Mucosa of descending colon (tissue), 3 donors: ENCODE data around the gene ELMO3. TPM values are rescaled to one million over a fixed set of nuclear protein-coding genes. Genes with fewer than 3 reads are reported as not detected.

ENCODE experiments used
- ATAC-seq: fragments of 200-7000 bp; cut with Tn5 transposase; one replicate; pipeline ENCODE4 v1.9.1; 2020; ENCODE audit warnings: mild to moderate bottlenecking, moderate library complexity
- DNase-seq, 3 donors: peaks; one replicate each; pipeline ENCODE4 v3.0.0-alpha.2; 2020
- H3K36me3 ChIP-seq: fragments of 200-600 bp; one replicate; pipeline ENCODE4 v1.8.0; 2021; ENCODE audit warnings: low read depth, mild to moderate bottlenecking
- H3K4me1 ChIP-seq: fragments of 200-600 bp; one replicate; pipeline ENCODE4 v1.8.0; 2021; ENCODE audit warnings: low read depth, mild to moderate bottlenecking
- H3K4me3 ChIP-seq: fragments of 200-600 bp; one replicate; pipeline ENCODE4 v1.8.0; 2021; ENCODE audit warnings: mild to moderate bottlenecking
- H3K9me3 ChIP-seq: fragments of 200-600 bp; one replicate; pipeline ENCODE4 v1.8.0; 2021; ENCODE audit warnings: mild to moderate bottlenecking
- CTCF ChIP-seq: fragments of 200-600 bp; IDR thresholded peaks from one replicate; pipeline ENCODE4 v1.8.0; 2022; ENCODE audit warnings: antibody characterized with exemption, mild to moderate bottlenecking
- intact Hi-C, 2 donors: fragments of 100-400 bp; cut with DNase I in 1 of 2; cut with micrococcal nuclease in 1 of 2; formaldehyde crosslinking; loops; one replicate each; pipeline versions ENCODE4 v1.11.0 to v1.11.1; 2022; cut with DNase I, micrococcal nuclease
- total RNA-seq, 3 donors: library from RNA; stranded (reverse); fragmentation: NEBNext Ultra II Directional in 2 of 3; extraction: Animal tissue kit (Norgen Biotek cat#: 25700) in 2 of 3; gene quantifications; one replicate each; pipeline versions ENCODE4 v1.2.1 to v1.2.4, GENCODE V29; 2021 to 2023
- donor health status: DM: no; HTN: no; CAD: no; lungs with moderate emphysema.
- donor health status: DM: no; HTN: no; CAD: no.
- donor health status: DM: no; HTN: yes; CAD: no.

ELMO3 gene
- total RNA-seq, 3 donors from 2014 or later, result 25.4 to 68.0 (median 42.1) TPM

- intact Hi-C loops, result no loop called here
- DNase-seq (no peak), ATAC-seq (no peak)
- TF ChIP-seq CTCF, result no peak
- Histone ChIP-seq H3K9me3 (no peaks in the 10 kb centered on the region), H3K4me1 (peaks cover 6% of the 10 kb centered on the region), H3K36me3 (peaks cover 14% of the 10 kb centered on the region), H3K4me3 (no peak overlapping the region)
Measured at GRCh38 chr16:67204076-67204475, 5.1 kb downstream of the ELMO3 start.

- no peak for TF ChIP-seq CTCF
- Histone ChIP-seq H3K4me3 (no peak overlapping the region), H3K9me3 (no peaks in the 10 kb centered on the region), H3K4me1 (no peaks in the 10 kb centered on the region), H3K36me3 (peaks cover 14% of the 10 kb centered on the region)
- intact Hi-C loops, result no loop called here
- DNase-seq, result no peak
- no peak for ATAC-seq
Measured at GRCh38 chr16:67206129-67206837, 7.4 kb downstream of the ELMO3 start.

GRCh38 chr16:67206838-67207248 is 7.9 kb downstream of the ELMO3 start:
- ATAC-seq (peak; percentile 6), DNase-seq (no peak)
- Histone ChIP-seq H3K36me3 (peaks cover 14% of the 10 kb centered on the region), H3K4me1 (no peaks in the 10 kb centered on the region), H3K4me3 (no peak overlapping the region), H3K9me3 (no peaks in the 10 kb centered on the region)
- intact Hi-C loops, result no loop called here
- TF ChIP-seq CTCF, result no peak

GRCh38 chr16:67207249-67208091 is 8.5 kb downstream of the ELMO3 start:
- Histone ChIP-seq H3K36me3 (peaks cover 14% of the 10 kb centered on the region), H3K4me3 (no peak overlapping the region), H3K9me3 (no peaks in the 10 kb centered on the region), H3K4me1 (no peaks in the 10 kb centered on the region)
- DNase-seq (no peak), ATAC-seq (peak; percentile 35)
- intact Hi-C loops, result no loop called here
- no peak for TF ChIP-seq CTCF

DNA sequence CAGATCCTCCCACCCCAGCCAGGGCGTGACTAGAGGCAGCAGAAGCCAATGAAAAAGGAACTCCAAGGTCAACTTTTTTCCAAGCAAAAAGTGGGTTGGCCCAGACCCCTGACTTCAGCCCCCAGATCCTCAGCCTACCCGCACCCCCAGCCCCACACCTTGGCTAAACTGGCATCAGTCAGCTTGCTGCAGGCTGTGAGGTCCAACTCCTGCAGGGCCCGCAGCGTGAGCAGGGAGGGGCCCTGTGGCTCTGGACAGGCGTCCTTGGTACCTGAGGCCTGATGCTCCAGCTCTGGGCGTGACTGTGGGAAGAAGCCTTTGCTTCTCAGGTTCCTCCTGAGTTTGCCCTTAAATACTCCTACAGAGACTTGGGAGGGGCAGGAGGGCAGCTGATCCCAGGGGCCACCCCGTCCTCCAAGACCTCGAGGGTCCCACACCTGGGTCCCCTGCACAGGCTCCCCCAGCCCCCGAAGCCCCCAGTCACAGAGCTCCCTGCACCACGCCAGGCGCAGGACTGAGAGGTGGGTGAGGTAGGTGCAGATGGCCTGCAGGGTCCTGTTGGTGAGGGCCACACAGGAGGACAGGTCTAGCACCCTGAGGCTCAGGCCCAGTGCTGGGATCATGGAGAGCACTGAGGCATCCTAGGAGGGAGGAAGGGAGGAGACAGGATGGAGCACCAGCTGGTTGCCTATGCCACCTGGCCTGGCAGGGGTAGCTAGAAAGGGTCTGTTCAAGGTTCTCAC is 9.4 kb downstream of the ELMO3 start:
- DNase-seq, result no peak
- Histone ChIP-seq H3K9me3 (no peaks in the 10 kb centered on the region), H3K4me1 (no peaks in the 10 kb centered on the region), H3K36me3 (peaks cover 7% of the 10 kb centered on the region), H3K4me3 (no peak overlapping the region)
- intact Hi-C loops, result no loop called here
- peak; percentile 10 for ATAC-seq
- no peak for TF ChIP-seq CTCF
